Kasumi-1 (cell line): ENCODE data around the gene MELTF.
"Not testable (repeated sequence)": the region's sequence is repeated elsewhere in the genome, so short reads cannot be mapped to it uniquely, and the experiment has no call there.

Source experiments
- DNase-seq, 2 experiments: peaks; one replicate each; lab custom pipeline; 2025; lab: John Stamatoyannopoulos, UW

MELTF gene

DNA sequence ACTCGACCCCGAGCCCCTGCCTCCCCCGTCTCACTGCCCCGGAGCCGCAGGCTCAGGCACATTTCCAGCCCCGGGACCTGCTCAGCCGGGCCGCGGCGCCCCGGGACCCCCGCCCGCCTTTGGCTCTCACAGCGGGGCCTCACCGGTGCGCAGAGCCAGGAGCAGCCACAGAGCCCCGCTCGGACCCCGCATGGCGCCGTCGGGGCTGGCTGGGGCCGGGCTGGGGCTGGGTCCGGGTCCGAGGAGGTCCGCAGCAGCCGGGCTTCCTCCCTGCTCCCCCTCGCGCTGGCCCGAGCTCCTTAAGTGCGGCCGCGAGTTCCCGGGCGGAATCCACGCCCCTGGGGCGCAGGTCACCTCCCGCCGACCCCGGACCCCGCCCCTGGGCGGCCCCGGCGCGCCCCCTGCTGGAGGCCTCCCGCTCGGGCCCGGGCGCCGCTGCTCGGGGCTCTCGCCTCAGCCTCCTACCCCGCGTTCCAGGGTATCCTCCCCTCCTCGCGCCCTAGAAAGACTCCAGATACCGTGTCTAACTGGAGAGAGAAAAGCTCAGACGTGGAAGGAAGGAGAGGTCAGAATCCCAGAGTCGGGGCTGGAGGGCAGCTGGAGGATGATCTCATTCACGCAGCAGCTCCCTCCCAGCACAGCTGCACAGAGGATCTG, at the start of gene MELTF:
Gene MELTF, minus strand, starts transcription at position 307 of the 657 bp plus-strand sequence. Its CDS starts 115 bp downstream, at position 192.
- peak; percentile 47 to 48 for DNase-seq

DNA sequence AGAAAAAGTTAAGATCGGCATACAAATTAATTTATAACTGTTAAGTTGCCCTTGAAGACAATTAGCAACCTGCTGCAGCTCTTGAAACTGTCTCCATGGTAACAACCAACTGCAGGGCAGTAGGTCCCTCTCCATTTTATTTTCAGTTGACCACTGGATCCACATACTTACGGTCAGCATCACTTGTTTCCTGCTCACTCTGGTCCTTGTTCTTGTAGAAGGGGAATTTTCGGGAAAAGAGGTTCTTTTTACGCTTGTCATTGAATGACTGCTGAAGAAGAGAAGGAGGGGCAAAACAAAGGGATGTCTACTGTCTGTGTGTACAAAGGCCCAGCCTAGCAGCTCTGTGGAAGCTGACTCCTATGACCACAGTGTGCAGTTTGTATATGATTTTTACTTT, 46.8 kb upstream of the MELTF start:
- no peak for DNase-seq

- no peak for DNase-seq
Observed at GRCh38 chr3:197068077-197068476, 38.5 kb upstream of the MELTF start.

DNA sequence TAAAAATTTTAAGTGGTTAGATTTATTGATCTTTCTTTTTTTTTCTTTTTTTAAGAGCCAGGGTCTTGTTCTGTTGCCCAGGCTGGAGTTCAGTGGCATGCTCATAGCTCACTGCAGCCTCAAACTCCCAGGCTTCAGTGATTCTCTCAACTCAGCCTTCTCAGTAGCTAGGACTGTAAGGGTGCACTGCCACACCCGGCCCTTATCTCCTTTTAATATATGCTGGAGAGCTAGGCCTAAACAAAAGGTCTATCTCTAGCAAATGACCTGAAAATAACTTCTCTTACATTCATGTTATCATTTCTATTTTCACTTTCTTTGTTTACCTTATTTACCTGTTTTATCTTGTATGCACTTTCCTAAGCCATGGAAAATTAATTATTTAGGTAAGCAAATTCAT, 35.2 kb upstream of the MELTF start:
- no peak for DNase-seq

- no peak for DNase-seq
Observed at GRCh38 chr3:197062446-197062845, 32.8 kb upstream of the MELTF start.

DNA sequence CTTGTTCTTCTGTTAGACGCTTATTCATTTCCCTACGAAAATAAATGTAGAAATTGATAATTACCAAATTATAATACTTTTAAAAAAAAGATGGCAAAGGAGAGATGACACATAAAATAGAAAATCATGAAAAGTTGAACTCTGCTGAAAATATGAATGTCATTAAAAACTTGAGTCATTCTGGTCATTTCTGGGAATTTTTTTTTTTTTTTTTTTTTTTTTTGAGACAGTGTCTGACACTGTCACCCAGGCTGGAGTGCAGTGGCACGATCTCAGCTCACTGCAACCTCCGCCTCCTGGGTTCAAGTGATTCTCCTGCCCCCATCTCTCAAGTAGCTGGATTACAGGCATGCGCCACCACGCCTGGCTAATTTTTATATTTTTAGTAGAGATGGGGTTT, 22.0 kb upstream of the MELTF start:
- not testable (repeated sequence) for DNase-seq

DNA sequence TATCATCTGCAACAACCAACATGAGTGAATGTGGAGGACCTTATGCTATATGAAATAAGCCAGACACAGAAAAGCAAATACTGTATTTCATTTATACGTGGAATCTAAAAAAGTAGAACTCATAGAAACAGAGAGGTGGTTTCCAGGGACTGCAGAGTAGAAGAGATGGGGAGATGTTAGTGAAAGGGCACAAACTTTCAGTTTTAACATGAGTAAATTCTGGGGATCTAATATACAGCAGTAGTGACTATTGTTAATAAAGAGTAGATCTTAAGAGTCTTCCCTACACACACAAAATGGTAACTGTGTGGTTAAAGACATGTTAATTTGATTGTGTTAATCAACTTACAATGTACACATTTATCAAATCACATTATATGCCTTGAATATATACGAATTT, 20.9 kb upstream of the MELTF start:
- no peak for DNase-seq

DNA sequence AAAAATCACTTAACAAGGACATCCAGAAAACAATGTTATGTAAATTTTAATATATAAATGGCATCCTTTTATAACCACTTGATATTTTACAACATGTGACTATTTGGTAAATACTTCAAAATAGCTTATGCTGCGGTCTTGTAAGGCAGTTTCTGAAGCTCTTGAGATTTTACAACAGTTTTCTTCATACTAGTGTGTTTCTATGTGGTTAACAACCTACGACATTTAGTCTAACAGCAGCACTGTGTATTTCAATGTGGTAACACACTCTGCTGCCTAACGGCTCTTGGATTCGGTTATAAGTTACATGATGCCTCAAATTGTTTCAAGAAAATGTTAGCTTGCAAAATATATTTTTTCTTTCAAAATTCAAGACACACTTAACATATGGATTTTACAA, 12.9 kb upstream of the MELTF start:
- no peak for DNase-seq

GRCh38 chr3:197041875-197042488, 12.4 kb upstream of the MELTF start:
- DNase-seq: no peak

DNA sequence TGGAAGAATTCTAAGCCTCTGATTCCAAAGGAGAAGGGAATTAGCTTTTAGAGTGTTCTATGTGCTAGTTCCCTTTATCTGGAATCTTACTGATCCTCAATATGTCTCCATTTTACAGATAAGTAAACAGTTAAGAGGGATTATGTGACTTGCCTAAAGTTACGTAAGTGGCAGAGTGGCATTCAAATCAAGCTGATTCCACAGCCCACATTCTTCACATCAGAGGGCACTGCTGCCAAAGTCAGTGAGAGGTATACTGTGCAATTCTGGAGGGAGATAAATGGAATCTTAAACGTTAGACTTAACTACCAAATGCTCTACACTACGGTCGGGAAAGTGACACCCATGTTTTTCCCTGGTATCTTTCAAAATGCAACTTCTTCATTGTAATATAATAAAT, 11.0 kb upstream of the MELTF start:
- no peak for DNase-seq

- no peak for DNase-seq
Observed at GRCh38 chr3:197038679-197039462, 9.3 kb upstream of the MELTF start.

DNA sequence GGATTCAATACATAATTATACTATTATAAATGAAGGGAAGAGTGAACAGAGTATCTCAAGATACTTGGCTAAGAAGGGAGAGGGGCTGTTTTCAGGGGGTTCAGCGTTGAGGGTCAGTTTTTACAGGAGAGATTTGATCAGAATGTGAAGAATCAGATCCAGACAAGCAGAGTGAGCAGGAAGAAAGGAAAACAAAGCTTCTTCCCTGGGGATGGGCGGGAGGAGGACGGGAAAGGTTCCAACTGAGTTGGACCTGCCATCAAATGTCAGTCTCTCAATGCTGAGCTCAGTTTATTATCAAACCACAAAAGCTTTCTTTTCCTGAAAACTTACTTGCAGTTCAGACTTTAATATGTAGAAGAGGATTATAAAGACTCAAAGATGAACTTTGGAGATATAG, 6.0 kb upstream of the MELTF start:
- no peak for DNase-seq

DNA sequence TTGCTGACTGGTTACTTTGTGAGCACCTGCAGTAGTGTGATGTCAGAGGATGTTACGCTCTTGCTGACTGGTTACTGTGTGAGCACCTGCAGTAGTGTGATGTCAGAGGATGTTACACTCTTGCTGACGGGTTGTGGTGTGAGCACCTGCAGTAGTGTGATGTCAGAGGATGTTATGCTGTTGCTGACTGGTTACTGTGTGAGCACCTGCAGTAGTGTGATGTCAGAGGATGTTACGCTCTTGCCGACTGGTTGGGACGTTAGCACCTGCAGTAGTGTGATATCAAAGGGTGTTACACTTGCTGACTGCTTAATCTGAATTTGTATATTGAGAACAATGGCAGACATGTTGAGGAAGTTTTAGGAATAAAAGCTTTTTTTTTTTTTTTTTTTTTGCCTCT, 5.2 kb upstream of the MELTF start:
- DNase-seq: not testable (repeated sequence)

DNA sequence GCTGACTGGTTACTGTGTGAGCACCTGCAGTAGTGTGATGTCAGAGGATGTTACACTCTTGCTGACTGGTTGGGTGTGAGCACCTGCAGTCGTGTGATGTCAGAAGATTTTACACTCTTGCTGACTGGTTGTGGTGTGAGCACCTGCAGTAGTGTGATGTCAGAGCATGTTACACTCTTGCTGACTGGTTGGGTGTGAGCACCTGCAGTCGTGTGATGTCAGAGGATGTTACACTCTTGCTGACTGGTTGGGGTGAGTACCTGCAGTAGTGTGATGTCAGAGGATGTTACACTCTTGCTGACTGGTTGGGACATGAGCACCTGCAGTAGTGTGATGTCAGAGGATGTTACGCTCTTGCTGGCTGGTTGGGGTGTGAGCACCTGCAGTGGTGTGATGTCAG, 4.1 kb upstream of the MELTF start:
- not testable (repeated sequence) for DNase-seq

DNA sequence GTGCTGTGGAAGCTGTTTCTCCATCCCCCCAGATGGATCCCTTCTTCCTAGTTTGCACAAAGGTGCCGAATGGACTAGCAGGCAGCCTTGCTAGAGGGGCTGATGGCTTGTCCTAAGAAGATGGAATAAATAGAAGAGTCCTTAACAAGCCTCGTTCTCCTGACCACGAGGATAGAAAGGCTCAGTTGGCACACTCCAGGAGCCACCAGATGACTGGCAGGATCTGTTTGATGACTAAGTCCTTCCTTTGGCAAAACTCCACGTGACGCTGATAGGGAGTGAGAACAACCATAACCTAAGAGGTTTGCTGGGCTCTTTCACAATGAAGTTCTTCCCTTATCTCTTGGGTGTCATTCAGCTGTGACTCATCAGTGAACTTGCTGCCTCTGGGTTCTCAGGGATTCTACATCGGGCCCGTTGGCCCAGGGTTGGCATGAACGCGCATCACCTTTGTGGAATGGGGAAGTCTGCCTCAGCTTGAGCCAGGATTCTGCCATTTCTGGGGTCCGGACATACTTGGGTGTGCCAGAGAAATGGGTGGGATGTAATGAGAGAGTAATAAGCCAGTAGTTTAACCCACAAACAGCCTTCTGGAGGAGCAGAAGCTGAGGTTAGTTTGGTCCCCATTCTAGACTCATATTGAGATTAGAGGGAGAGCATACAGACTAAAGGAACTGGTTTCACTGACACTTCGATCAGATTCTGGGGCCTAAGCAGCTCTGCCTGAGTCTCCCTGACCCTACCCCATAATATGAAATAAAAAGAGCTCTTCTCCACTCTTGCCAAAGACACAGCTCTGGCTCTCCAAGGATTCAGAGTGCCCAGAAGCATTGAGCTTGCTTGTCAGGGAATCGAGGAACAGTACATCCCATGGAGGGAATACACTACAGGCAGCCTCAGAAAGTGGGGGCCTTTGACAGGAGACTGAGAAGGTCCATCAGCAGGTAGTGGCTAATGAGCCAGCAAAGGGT, 2.0 kb upstream of the MELTF start:
- no peak for DNase-seq

DNA sequence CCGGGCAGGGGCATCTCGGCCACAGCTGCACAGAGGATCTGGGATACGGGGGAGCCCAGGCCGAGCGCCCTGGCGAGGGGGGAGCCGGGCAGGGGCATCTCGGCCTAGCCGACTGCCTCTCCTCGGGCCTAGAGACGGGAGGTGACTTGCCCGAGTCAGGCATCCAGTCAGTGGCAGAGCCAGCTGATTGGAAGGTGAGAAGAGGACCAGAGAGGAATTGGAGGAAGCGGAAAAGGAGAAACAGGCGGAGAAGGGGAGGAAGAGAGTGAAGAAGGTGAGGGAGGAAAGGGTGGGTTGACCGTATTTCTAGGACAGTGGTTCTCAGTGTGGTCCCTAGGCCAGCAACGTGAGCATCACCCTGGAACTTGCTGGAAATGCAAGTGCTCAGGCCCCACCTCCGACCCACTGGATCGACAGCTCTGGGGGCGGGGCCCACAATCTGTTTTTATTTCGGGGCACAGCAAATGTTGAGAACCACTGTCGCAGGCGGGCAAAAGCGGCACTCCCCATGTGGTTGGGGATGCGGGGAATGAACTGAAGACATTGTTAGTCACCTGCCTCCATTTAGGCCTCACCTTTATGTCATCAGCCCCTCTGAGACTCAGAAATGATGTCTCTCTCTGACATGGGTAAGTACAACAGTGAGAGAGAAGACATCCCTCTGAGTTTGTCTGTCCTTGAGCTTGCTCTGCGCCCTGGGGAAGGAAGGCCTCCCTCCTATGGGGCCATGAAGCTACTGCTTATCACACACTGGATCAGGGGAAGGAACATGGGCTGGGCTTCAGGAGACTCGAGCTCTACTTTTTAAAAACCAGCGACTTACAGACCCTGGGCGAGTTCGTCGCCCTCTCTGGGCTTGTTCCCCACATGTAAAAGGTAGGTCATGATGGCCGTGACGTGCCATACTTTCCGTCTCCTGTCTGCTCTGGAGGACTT, 1.0 kb upstream of the MELTF start:
- no peak for DNase-seq

GRCh38 chr3:197028728-197029510, 698 bp downstream of the MELTF start:
- no peak for DNase-seq

GRCh38 chr3:197027896-197028727, 1.5 kb downstream of the MELTF start:
- no peak for DNase-seq
